HepG2 (cell line): ENCODE data around the gene SP5. TPM values are rescaled to one million over a fixed set of nuclear protein-coding genes. Genes with fewer than 3 reads are reported as not detected.

Experiments used
- CENPT ChIP-seq: sonication (generic); formaldehyde crosslinking; IDR thresholded peaks from 2 replicates; pipeline ENCODE4 v1.8.0; 2022; ENCODE audit warnings: low read depth, mild to moderate bottlenecking, moderate library complexity, missing genetic modification reagents
- FIP1L1 ChIP-seq: fragments of 200-400 bp; formaldehyde crosslinking; IDR thresholded peaks from 2 replicates; pipeline ENCODE4 v1.6.1; 2018; ENCODE audit warnings: low read depth, mild to moderate bottlenecking, low read length, moderate library complexity, borderline replicate concordance; ENCODE audit not compliant: insufficient read depth
- HIVEP1 ChIP-seq: sonication (generic); formaldehyde crosslinking; IDR thresholded peaks from 2 replicates; pipeline ENCODE4 v1.4.0; 2020; ENCODE audit warnings: mild to moderate bottlenecking, missing genetic modification reagents
- KAT7 ChIP-seq: IDR thresholded peaks from 2 replicates; pipeline ENCODE4 v1.6.1; 2018; ENCODE audit warnings: borderline replicate concordance, missing compliant biosample characterization
- NBN ChIP-seq: fragments of 450-650 bp; conservative IDR thresholded peaks from 2 replicates; pipeline ENCODE4 v1.6.1; 2017
- REPIN1 ChIP-seq: sonication (generic); formaldehyde crosslinking; IDR thresholded peaks from 2 replicates; pipeline ENCODE4 v1.8.0; 2022; ENCODE audit warnings: missing genetic modification reagents, low read depth, mild to moderate bottlenecking, borderline replicate concordance
- SRF ChIP-seq: IDR thresholded peaks from 2 replicates; pipeline ENCODE4 v1.6.1; 2011; ENCODE audit warnings: mild to moderate bottlenecking, low read depth, low read length, moderate library complexity
- ZBTB1 ChIP-seq: sonication (generic); formaldehyde crosslinking; IDR thresholded peaks from 2 replicates; pipeline ENCODE4 v1.4.0; 2020; ENCODE audit warnings: missing genetic modification reagents, borderline replicate concordance
- ZNF547 ChIP-seq: sonication (generic); formaldehyde crosslinking; IDR thresholded peaks from 2 replicates; pipeline ENCODE4 v1.5.1; 2020; ENCODE audit warnings: mild to moderate bottlenecking, missing genetic modification reagents
- ZNF746 ChIP-seq: sonication (generic); formaldehyde crosslinking; IDR thresholded peaks from 2 replicates; pipeline ENCODE4 v1.8.0; 2022; ENCODE audit warnings: mild to moderate bottlenecking, missing genetic modification reagents
- ZNF839 ChIP-seq: sonication (generic); formaldehyde crosslinking; IDR thresholded peaks from 2 replicates; pipeline ENCODE4 v1.4.0; 2020; ENCODE audit warnings: missing genetic modification reagents, mild to moderate bottlenecking, borderline replicate concordance
- polyA plus RNA-seq, 8 experiments: library from polyadenylated mRNA; depleted of rRNA in 3 of 8; stranded (reverse) in 7 of 8; unstranded in 1 of 8; fragments of >200 nt; fragmentation: Illumina TruSeq in 4 of 8; extraction: Trizol in 4 of 8; gene quantifications; 2 replicates each; pipeline versions ENCODE4 v1.2.1 to v1.2.3, GENCODE V29; 2011 to 2016; ENCODE audit warnings: low read depth in 4 of 8, missing spikeins in 1 of 8, mixed read lengths in 1 of 8; ENCODE audit not compliant: insufficient read depth in 1 of 8
- total RNA-seq, 5 experiments: library from RNA; depleted of rRNA; stranded (reverse); fragments of >200 nt; fragmentation: Illumina TruSeq; extraction: Trizol; gene quantifications; 2 replicates each; pipeline ENCODE4 v1.2.3, GENCODE V29; 2016; ENCODE audit warnings: low read depth in 1 of 5
- TF ChIP-seq, protein P1 (sequence below): sonication (generic); formaldehyde crosslinking; IDR thresholded peaks from 2 replicates; pipeline ENCODE4 v1.4.0; 2020; ENCODE audit warnings: missing genetic modification reagents
- TF ChIP-seq, protein P2 (sequence below): sonication (generic); formaldehyde crosslinking; IDR thresholded peaks from 2 replicates; pipeline ENCODE4 v1.8.0; 2022; ENCODE audit warnings: missing genetic modification reagents, mild to moderate bottlenecking, borderline replicate concordance
- TF ChIP-seq, protein P3 (sequence below): sonication (generic); formaldehyde crosslinking; IDR thresholded peaks from 2 replicates; pipeline ENCODE4 v1.4.0; 2020; ENCODE audit warnings: low read depth, missing genetic modification reagents
- TF ChIP-seq, protein P4 (sequence below): sonication (generic); formaldehyde crosslinking; IDR thresholded peaks from 2 replicates; pipeline ENCODE4 v1.5.0; 2020; ENCODE audit warnings: mild to moderate bottlenecking, missing genetic modification reagents, moderate library complexity
- TF ChIP-seq, protein P5 (sequence below): sonication (generic); formaldehyde crosslinking; IDR thresholded peaks from 2 replicates; pipeline ENCODE4 v1.5.0; 2020; ENCODE audit warnings: missing genetic modification reagents, mild to moderate bottlenecking, borderline replicate concordance
- TF ChIP-seq, protein P6 (sequence below): sonication (generic); formaldehyde crosslinking; IDR thresholded peaks from 2 replicates; pipeline ENCODE4 v1.8.0; 2022; ENCODE audit warnings: mild to moderate bottlenecking, missing genetic modification reagents, moderate library complexity

Gene SP5
- total and polyA plus RNA-seq, 2 of the 13 experiments (the other 11 are each of a cell fraction or from before 2014, with no cell fraction given), result 50.8 to 119 TPM

DNA sequence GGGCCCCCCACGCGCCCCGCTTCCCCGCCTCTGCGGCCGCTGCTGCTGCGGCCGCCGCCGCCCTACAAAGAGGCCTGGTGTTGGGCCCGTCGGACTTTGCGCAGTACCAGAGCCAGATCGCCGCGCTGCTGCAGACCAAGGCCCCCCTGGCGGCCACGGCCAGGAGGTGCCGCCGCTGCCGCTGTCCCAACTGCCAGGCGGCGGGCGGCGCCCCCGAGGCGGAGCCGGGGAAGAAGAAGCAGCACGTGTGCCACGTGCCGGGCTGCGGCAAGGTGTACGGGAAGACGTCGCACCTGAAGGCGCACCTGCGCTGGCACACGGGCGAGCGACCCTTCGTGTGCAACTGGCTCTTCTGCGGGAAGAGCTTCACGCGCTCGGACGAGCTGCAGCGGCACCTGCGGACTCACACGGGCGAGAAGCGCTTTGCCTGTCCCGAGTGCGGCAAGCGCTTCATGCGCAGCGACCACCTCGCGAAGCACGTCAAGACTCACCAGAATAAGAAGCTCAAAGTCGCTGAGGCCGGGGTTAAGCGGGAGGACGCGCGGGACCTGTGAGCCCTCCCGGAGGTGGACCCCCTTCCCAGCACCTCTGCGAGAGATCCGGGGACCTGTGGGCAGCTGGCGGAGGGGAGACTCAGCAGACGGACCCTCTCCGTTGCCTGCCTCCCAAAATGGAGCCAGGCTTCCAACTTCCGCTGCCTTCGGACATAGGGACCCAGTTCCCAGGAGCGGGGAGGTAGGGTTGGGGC, 1.9 kb downstream of the SP5 start (continued):
- TF ChIP-seq, protein P1, sequence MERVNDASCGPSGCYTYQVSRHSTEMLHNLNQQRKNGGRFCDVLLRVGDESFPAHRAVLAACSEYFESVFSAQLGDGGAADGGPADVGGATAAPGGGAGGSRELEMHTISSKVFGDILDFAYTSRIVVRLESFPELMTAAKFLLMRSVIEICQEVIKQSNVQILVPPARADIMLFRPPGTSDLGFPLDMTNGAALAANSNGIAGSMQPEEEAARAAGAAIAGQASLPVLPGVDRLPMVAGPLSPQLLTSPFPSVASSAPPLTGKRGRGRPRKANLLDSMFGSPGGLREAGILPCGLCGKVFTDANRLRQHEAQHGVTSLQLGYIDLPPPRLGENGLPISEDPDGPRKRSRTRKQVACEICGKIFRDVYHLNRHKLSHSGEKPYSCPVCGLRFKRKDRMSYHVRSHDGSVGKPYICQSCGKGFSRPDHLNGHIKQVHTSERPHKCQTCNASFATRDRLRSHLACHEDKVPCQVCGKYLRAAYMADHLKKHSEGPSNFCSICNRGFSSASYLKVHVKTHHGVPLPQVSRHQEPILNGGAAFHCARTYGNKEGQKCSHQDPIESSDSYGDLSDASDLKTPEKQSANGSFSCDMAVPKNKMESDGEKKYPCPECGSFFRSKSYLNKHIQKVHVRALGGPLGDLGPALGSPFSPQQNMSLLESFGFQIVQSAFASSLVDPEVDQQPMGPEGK (CRISPR knock-in tag), result peak; percentile 75
- no peak for TF ChIP-seq NBN
- TF ChIP-seq ZNF547 (CRISPR knock-in tag), result peak; percentile 92
- peak; percentile 71; the same call in 1 of the 2 replicates for TF ChIP-seq HIVEP1 (CRISPR knock-in tag)
- TF ChIP-seq FIP1L1, result 0 out of 2 replicates have a peak, but pooled peaks have one; percentile 26
- TF ChIP-seq KAT7 (CRISPR knock-in tag), result peak; percentile 90; the same call in 1 of the 2 replicates
- TF ChIP-seq, protein P2, sequence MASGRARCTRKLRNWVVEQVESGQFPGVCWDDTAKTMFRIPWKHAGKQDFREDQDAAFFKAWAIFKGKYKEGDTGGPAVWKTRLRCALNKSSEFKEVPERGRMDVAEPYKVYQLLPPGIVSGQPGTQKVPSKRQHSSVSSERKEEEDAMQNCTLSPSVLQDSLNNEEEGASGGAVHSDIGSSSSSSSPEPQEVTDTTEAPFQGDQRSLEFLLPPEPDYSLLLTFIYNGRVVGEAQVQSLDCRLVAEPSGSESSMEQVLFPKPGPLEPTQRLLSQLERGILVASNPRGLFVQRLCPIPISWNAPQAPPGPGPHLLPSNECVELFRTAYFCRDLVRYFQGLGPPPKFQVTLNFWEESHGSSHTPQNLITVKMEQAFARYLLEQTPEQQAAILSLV (CRISPR knock-in tag), result peak; percentile 93
- TF ChIP-seq, protein P3, sequence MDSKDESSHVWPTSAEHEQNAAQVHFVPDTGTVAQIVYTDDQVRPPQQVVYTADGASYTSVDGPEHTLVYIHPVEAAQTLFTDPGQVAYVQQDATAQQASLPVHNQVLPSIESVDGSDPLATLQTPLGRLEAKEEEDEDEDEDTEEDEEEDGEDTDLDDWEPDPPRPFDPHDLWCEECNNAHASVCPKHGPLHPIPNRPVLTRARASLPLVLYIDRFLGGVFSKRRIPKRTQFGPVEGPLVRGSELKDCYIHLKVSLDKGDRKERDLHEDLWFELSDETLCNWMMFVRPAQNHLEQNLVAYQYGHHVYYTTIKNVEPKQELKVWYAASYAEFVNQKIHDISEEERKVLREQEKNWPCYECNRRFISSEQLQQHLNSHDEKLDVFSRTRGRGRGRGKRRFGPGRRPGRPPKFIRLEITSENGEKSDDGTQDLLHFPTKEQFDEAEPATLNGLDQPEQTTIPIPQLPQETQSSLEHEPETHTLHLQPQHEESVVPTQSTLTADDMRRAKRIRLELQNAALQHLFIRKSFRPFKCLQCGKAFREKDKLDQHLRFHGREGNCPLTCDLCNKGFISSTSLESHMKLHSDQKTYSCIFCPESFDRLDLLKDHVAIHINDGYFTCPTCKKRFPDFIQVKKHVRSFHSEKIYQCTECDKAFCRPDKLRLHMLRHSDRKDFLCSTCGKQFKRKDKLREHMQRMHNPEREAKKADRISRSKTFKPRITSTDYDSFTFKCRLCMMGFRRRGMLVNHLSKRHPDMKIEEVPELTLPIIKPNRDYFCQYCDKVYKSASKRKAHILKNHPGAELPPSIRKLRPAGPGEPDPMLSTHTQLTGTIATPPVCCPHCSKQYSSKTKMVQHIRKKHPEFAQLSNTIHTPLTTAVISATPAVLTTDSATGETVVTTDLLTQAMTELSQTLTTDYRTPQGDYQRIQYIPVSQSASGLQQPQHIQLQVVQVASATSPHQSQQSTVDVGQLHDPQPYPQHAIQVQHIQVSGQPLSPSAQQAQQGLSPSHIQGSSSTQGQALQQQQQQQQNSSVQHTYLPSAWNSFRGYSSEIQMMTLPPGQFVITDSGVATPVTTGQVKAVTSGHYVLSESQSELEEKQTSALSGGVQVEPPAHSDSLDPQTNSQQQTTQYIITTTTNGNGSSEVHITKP, result no peak
- TF ChIP-seq, protein P4, sequence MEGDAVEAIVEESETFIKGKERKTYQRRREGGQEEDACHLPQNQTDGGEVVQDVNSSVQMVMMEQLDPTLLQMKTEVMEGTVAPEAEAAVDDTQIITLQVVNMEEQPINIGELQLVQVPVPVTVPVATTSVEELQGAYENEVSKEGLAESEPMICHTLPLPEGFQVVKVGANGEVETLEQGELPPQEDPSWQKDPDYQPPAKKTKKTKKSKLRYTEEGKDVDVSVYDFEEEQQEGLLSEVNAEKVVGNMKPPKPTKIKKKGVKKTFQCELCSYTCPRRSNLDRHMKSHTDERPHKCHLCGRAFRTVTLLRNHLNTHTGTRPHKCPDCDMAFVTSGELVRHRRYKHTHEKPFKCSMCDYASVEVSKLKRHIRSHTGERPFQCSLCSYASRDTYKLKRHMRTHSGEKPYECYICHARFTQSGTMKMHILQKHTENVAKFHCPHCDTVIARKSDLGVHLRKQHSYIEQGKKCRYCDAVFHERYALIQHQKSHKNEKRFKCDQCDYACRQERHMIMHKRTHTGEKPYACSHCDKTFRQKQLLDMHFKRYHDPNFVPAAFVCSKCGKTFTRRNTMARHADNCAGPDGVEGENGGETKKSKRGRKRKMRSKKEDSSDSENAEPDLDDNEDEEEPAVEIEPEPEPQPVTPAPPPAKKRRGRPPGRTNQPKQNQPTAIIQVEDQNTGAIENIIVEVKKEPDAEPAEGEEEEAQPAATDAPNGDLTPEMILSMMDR (CRISPR knock-in tag), result peak; percentile 70
- TF ChIP-seq, protein P5, sequence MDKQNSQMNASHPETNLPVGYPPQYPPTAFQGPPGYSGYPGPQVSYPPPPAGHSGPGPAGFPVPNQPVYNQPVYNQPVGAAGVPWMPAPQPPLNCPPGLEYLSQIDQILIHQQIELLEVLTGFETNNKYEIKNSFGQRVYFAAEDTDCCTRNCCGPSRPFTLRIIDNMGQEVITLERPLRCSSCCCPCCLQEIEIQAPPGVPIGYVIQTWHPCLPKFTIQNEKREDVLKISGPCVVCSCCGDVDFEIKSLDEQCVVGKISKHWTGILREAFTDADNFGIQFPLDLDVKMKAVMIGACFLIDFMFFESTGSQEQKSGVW, result no peak
- TF ChIP-seq SRF, result no peak
- TF ChIP-seq CENPT (CRISPR knock-in tag), result peak; percentile 94
- TF ChIP-seq ZNF746 (CRISPR knock-in tag), result peak; percentile 64; the same call in 1 of the 2 replicates
- peak; percentile 86; the same call in 1 of the 2 replicates for TF ChIP-seq REPIN1 (CRISPR knock-in tag)
- peak; percentile 98; the same call in 1 of the 2 replicates for TF ChIP-seq ZNF839 (CRISPR knock-in tag)
- TF ChIP-seq ZBTB1 (CRISPR knock-in tag), result peak; percentile 43; the same call in 1 of the 2 replicates
- TF ChIP-seq, protein P6, sequence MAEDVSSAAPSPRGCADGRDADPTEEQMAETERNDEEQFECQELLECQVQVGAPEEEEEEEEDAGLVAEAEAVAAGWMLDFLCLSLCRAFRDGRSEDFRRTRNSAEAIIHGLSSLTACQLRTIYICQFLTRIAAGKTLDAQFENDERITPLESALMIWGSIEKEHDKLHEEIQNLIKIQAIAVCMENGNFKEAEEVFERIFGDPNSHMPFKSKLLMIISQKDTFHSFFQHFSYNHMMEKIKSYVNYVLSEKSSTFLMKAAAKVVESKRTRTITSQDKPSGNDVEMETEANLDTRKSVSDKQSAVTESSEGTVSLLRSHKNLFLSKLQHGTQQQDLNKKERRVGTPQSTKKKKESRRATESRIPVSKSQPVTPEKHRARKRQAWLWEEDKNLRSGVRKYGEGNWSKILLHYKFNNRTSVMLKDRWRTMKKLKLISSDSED (CRISPR knock-in tag), result peak; percentile 76; the same call in 1 of the 2 replicates
